Measurements from ENCODE around the gene RAC3. TPM values are rescaled to one million over a fixed set of nuclear protein-coding genes. Genes with fewer than 3 reads are reported as not detected.
A peak's percentile ranks its signal among the peaks of the same experiment; 100 is the strongest.

Gene RAC3
- total RNA-seq, 1 experiment from 2014 or later, result 120 TPM

- TF ChIP-seq POLR2AphosphoS5 (IDR thresholded peaks at IDR 0.05; ENCODE audit: low read depth, low read length), result 0 out of 2 replicates have a peak, but pooled peaks have one; percentile 44
- no peak for TF ChIP-seq YY1 (IDR thresholded peaks at IDR 0.05; ENCODE audit: extremely low read depth, insufficient replicate concordance, low read depth, low read length)
- no peak for TF ChIP-seq EZH2 (IDR thresholded peaks at IDR 0.05)
- no peak for TF ChIP-seq SIN3A (IDR thresholded peaks at IDR 0.05; ENCODE audit: low read depth)
- TF ChIP-seq ELF1 (IDR thresholded peaks at IDR 0.05; ENCODE audit: borderline replicate concordance, low read depth), result no peak
- no peak; the same call in 1 of the 2 replicates for TF ChIP-seq JUND (IDR thresholded peaks at IDR 0.05)
- no peak for TF ChIP-seq CBX3 (IDR thresholded peaks at IDR 0.05; ENCODE audit: low read depth)
Measured at GRCh38 chr17:82003411-82004381, 27.8 kb upstream of the RAC3 start (continued).

- Histone ChIP-seq H3K4me3 (replicated peaks in 1 of 2; ENCODE audit: low read depth in 1 of 2, low read length in 2 of 2) (no peak overlapping the region), H3K9ac (ENCODE audit: low read length) (peak overlapping the region; percentile 66), H3K27ac (ENCODE audit: low read depth, low read length) (peak overlapping the region; percentile 86), H3K36me3 (ENCODE audit: control insufficient read depth in 1 of 2, insufficient read depth in 2 of 2, low read length in 2 of 2) (no peaks in the 10 kb centered on the region; a peak in 1 of 4 replicates), H2AFZ (ENCODE audit: low read depth, low read length, poor library complexity, severe bottlenecking) (no peak overlapping the region), H3K27me3 (ENCODE audit: insufficient read depth, low read length) (no peaks in the 10 kb centered on the region), H3K79me2 (ENCODE audit: insufficient read depth, low read length) (no peaks in the 10 kb centered on the region), H3K9me2 (ENCODE audit: insufficient read depth) (no peaks in the 10 kb centered on the region), H3K9me3 (ENCODE audit: control insufficient read depth in 1 of 2, insufficient read depth in 1 of 2, low read depth in 1 of 2, low read length in 2 of 2) (no peaks in the 10 kb centered on the region), H3K4me1 (ENCODE audit: control insufficient read depth in 1 of 2, insufficient read depth in 2 of 2, low read length in 2 of 2) (peaks cover 44 to 58% of the 10 kb centered on the region in 2 experiments), H3K4me2 (ENCODE audit: low read length) (peak overlapping the region; percentile 69), H4K20me1 (ENCODE audit: insufficient read depth) (no peaks in the 10 kb centered on the region)
- ChIA-PET CTCF (interaction anchor here (1.2 to 3.3 kb wide), 3 partner anchors 16 to 45 kb away, joined by 3 to 23 read pairs (median 3); partner anchors contain the start of gene DCXR), RAD21 (ENCODE audit: low non-redundant PET in 1 of 2, low total read pairs in 2 of 2, uncharacterized antibody in 2 of 2, unreplicated experiment in 2 of 2) (no interaction called here), POLR2A (no interaction called here)
- intact Hi-C loops (cut with micrococcal nuclease), result no loop called here
- no TSS peak for BruUV-seq (replicated peaks)
- no peak for ATAC-seq
- DNase-seq (ENCODE audit: low read depth, low spot score), result no peak
- TF ChIP-seq JUND (IDR thresholded peaks at IDR 0.05) (no peak), FOSL1 (IDR thresholded peaks at IDR 0.05; ENCODE audit: low read depth) (no peak), ATF3 (IDR thresholded peaks at IDR 0.05) (no peak), EGR1 (IDR thresholded peaks at IDR 0.05; ENCODE audit: low read depth) (no peak), SP1 (IDR thresholded peaks at IDR 0.05; ENCODE audit: low read depth) (no peak), CTCF (IDR thresholded peaks at IDR 0.05 in 2 of 3, conservative IDR thresholded peaks at IDR 0.05 in 1 of 3; ENCODE audit: borderline replicate concordance in 1 of 3, insufficient read depth in 1 of 3, low read depth in 2 of 3, low read length in 2 of 3) (no peak), ZNF274 (IDR thresholded peaks at IDR 0.05; ENCODE audit: low read depth, low read length) (no peak), POLR2AphosphoS5 (IDR thresholded peaks at IDR 0.05; ENCODE audit: low read depth, low read length) (no peak), EZH2phosphoT487 (IDR thresholded peaks at IDR 0.05; ENCODE audit: borderline replicate concordance) (no peak), POLR2A (IDR thresholded peaks at IDR 0.05; ENCODE audit: borderline replicate concordance, extremely low read depth, insufficient read depth, insufficient read length) (no peak), ELF1 (IDR thresholded peaks at IDR 0.05; ENCODE audit: borderline replicate concordance, low read depth) (no peak), SIN3A (IDR thresholded peaks at IDR 0.05; ENCODE audit: low read depth) (no peak), RAD21 (IDR thresholded peaks at IDR 0.05; ENCODE audit: low read depth) (no peak), CEBPB (IDR thresholded peaks at IDR 0.05; ENCODE audit: low read depth) (no peak)
Measured at GRCh38 chr17:82004517-82005455, 26.7 kb upstream of the RAC3 start.
